ENCODE measurements around the gene CDHR1. TPM values are rescaled to one million over a fixed set of nuclear protein-coding genes. Genes with fewer than 3 reads are reported as not detected.

Gene CDHR1
- total and polyA plus RNA-seq, 2 donors from 2014 or later, result 0.47 to 1.1 TPM

GRCh38 chr10:84190621-84191020, 3.7 kb upstream of the CDHR1 start:
- FAIRE-seq (no peak), DNase-seq (no peak)
- Histone ChIP-seq H3K27me3 (ENCODE audit: control insufficient read depth, insufficient read depth, low read length) (peaks cover 14% of the 10 kb centered on the region), H3K9ac (ENCODE audit: low read length in 3 of 3) (no peak overlapping the region), H3K4me3 (ENCODE audit: low read length in 3 of 3) (no peak overlapping the region), H3K27ac (ENCODE audit: low read depth in 2 of 2, low read length in 2 of 2) (no peak overlapping the region), H3K4me1 (ENCODE audit: control insufficient read depth in 2 of 3, insufficient read depth in 2 of 3, low read depth in 1 of 3, low read length in 3 of 3) (peaks cover 0 to 3% (median 0%) of the 10 kb centered on the region in 3 donors), H3K9me3 (ENCODE audit: control insufficient read depth in 2 of 3, insufficient read depth in 1 of 3, low read length in 3 of 3) (peaks cover 0 to 4% (median 0%) of the 10 kb centered on the region in 3 donors), H3K36me3 (ENCODE audit: control insufficient read depth in 2 of 3, insufficient read depth in 3 of 3, low read length in 3 of 3) (no peaks in the 10 kb centered on the region)
- intact Hi-C loops (cut with DNase I), result no loop called here
- TF ChIP-seq, protein P1, sequence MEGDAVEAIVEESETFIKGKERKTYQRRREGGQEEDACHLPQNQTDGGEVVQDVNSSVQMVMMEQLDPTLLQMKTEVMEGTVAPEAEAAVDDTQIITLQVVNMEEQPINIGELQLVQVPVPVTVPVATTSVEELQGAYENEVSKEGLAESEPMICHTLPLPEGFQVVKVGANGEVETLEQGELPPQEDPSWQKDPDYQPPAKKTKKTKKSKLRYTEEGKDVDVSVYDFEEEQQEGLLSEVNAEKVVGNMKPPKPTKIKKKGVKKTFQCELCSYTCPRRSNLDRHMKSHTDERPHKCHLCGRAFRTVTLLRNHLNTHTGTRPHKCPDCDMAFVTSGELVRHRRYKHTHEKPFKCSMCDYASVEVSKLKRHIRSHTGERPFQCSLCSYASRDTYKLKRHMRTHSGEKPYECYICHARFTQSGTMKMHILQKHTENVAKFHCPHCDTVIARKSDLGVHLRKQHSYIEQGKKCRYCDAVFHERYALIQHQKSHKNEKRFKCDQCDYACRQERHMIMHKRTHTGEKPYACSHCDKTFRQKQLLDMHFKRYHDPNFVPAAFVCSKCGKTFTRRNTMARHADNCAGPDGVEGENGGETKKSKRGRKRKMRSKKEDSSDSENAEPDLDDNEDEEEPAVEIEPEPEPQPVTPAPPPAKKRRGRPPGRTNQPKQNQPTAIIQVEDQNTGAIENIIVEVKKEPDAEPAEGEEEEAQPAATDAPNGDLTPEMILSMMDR (IDR thresholded peaks at IDR 0.05; ENCODE audit: borderline replicate concordance, extremely low read depth, insufficient read depth), result no peak

GRCh38 chr10:84191106-84191505, 3.2 kb upstream of the CDHR1 start:
- H3K27me3 ChIP-seq (ENCODE audit: control insufficient read depth, insufficient read depth, low read length), result peaks cover 17% of the 10 kb centered on the region
- intact Hi-C loops (cut with DNase I), result no loop called here
- H3K9ac ChIP-seq (ENCODE audit: low read length in 3 of 3), result no peak overlapping the region
- H3K9me3 ChIP-seq (ENCODE audit: control insufficient read depth in 2 of 3, insufficient read depth in 1 of 3, low read length in 3 of 3), result peaks cover 0 to 4% (median 0%) of the 10 kb centered on the region in 3 donors
- peaks cover 0 to 3% (median 0%) of the 10 kb centered on the region in 3 donors for H3K4me1 ChIP-seq (ENCODE audit: control insufficient read depth in 2 of 3, insufficient read depth in 2 of 3, low read depth in 1 of 3, low read length in 3 of 3)
- TF ChIP-seq, protein P1 (IDR thresholded peaks at IDR 0.05; ENCODE audit: borderline replicate concordance, extremely low read depth, insufficient read depth), result no peak
- H3K36me3 ChIP-seq (ENCODE audit: control insufficient read depth in 2 of 3, insufficient read depth in 3 of 3, low read length in 3 of 3), result no peaks in the 10 kb centered on the region
- H3K4me3 ChIP-seq (ENCODE audit: low read length in 3 of 3), result no peak overlapping the region
- DNase-seq, result no peak
- no peak overlapping the region for H3K27ac ChIP-seq (ENCODE audit: low read depth in 2 of 2, low read length in 2 of 2)
- FAIRE-seq, result no peak

- TF ChIP-seq, protein P1 (IDR thresholded peaks at IDR 0.05; ENCODE audit: borderline replicate concordance, extremely low read depth, insufficient read depth), result no peak
- Histone ChIP-seq H3K4me3 (ENCODE audit: low read length in 3 of 3) (no peak overlapping the region), H3K27me3 (ENCODE audit: control insufficient read depth, insufficient read depth, low read length) (peaks cover 20% of the 10 kb centered on the region), H3K4me1 (ENCODE audit: control insufficient read depth in 2 of 3, insufficient read depth in 2 of 3, low read depth in 1 of 3, low read length in 3 of 3) (peaks cover 0 to 3% (median 0%) of the 10 kb centered on the region in 3 donors), H3K9me3 (ENCODE audit: control insufficient read depth in 2 of 3, insufficient read depth in 1 of 3, low read length in 3 of 3) (no peaks in the 10 kb centered on the region), H3K9ac (ENCODE audit: low read length in 3 of 3) (no peak overlapping the region), H3K27ac (ENCODE audit: low read depth in 2 of 2, low read length in 2 of 2) (no peak overlapping the region), H3K36me3 (ENCODE audit: control insufficient read depth in 2 of 3, insufficient read depth in 3 of 3, low read length in 3 of 3) (no peaks in the 10 kb centered on the region)
- no peak for DNase-seq
- intact Hi-C loops (cut with DNase I), result no loop called here
- no peak for FAIRE-seq
Observed at GRCh38 chr10:84193327-84193726, 1.0 kb upstream of the CDHR1 start.

All from kidney (tissue), 14 donors.